ENCODE measurements around the gene DTYMK. TPM values are rescaled to one million over a fixed set of nuclear protein-coding genes. Genes with fewer than 3 reads are reported as not detected.

The DTYMK gene
- total RNA-seq, 6 donors from 2014 or later = 10.2 to 43.0 (median 19.6) TPM

DNA sequence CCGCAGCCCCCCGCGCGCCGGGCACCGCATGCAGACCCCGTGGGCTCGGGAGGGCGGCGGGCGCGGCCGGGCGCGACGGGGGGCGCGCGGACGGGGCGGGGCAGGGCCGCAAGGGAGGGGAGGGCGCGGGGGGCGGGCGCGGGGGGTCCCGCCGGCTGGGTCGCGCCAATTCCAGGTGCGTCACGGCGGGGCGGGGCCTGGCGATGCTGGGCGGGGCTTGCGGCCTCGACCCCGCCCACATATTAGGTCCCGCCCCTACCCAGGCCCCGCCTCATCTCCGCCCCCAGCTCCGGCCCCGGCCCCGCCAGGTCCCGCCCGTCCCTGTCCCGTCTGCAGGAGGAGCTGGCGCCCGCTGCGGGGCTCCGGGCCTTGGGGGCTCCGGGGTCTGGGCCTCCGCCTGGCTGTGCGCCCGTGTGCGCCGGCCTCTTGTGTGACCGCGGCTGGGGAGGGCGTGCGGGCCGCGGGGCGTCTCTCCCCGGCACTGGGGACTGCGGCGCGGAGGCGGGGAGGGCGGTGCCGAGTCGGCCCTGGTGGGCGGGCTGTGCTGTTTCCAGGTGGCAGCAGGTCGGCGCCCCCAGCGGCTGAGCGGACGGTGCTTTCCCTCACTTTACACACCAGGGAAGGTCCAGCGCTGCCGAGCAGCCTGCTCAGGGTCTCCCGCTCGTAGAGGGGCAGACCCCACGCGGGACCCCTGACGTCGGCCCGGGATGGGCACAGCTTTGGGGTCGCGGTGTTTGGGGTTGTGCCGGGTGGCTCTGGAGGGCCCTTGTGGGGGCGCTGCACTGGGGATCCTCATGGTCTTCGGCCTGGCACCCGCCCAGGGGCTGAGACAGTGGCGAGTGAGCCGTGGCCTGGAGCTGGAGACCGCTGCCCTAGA, 15.8 kb upstream of the DTYMK start:
- Histone ChIP-seq H3K4me3 (peak overlapping the region; percentile 81 to 98 (median 96)), H3K4me1 (peaks cover 11 to 26% (median 19%) of the 10 kb centered on the region in 4 donors), H3K9me3 (no peaks in the 10 kb centered on the region), H3K27ac (peak overlapping the region; percentile 87 to 95 (median 93)), H3K27me3 (no peaks in the 10 kb centered on the region), H3K36me3 (peaks cover 0 to 25% (median 16%) of the 10 kb centered on the region in 4 donors)
- DNase-seq (peak; percentile 89 to 96), ATAC-seq (ENCODE audit: low FRiP score in 2 of 2) (peak; percentile 94)
- WGBS, 2 donors = 0 to 3% methylated on average over 5 to 14 of the region's 98 CpGs
- TF ChIP-seq EP300 (IDR thresholded peaks at IDR 0.05) (no peak), POLR2A (IDR thresholded peaks at IDR 0.05) (no peak), POLR2AphosphoS5 (IDR thresholded peaks at IDR 0.05) (no peak)
- TF ChIP-seq, protein P1, sequence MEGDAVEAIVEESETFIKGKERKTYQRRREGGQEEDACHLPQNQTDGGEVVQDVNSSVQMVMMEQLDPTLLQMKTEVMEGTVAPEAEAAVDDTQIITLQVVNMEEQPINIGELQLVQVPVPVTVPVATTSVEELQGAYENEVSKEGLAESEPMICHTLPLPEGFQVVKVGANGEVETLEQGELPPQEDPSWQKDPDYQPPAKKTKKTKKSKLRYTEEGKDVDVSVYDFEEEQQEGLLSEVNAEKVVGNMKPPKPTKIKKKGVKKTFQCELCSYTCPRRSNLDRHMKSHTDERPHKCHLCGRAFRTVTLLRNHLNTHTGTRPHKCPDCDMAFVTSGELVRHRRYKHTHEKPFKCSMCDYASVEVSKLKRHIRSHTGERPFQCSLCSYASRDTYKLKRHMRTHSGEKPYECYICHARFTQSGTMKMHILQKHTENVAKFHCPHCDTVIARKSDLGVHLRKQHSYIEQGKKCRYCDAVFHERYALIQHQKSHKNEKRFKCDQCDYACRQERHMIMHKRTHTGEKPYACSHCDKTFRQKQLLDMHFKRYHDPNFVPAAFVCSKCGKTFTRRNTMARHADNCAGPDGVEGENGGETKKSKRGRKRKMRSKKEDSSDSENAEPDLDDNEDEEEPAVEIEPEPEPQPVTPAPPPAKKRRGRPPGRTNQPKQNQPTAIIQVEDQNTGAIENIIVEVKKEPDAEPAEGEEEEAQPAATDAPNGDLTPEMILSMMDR (IDR thresholded peaks at IDR 0.05) = peak; percentile 25 to 71 (median 47)

DNA sequence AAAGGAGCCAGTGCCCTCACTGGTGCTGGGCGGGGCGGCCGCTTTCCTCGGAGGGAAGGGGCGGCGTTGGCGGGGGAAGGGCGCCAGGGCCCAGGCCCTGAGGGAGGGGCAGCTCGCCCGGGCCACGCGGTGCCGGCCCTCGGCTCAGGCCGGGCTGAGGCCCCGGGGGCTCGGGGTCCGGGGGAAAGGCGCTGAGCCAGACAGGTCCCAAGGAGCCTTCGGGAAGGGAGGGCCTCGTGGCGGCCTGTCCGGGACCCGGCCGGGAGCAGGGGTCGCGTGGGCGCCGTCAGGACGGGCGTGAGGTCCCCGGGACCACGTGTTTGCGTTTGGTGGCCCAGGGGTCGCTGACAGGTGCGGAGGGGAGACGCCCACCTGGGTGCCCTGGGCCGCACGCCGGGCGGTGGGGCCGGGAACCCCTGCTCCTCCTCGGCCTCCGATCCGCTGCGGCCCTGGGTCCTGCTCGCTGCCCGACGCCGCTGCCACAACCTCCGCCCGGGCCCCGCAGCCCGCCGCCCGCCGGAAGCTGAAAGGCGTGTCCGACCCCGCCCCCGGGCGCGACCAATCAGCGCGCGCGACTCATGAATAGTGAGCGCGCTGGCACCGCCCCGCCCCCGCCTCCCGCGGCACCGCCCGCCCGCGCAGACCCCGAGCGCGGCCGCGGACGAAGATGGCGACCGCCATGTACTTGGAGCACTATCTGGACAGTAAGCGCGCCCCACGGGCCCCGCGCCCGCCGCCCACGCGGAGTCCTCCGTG, 15.0 kb upstream of the DTYMK start, which contains the start of gene ING5:
TSS of gene ING5 (plus strand) at position 641 of the 756 bp plus-strand sequence. CDS start at position 668, 27 bp downstream.
- peaks cover 11 to 26% (median 19%) of the 10 kb centered on the region in 4 donors for H3K4me1 ChIP-seq
- TF ChIP-seq, protein P1 (IDR thresholded peaks at IDR 0.05) = peak in 3 of 6 experiments; percentile 30 to 60 (median 54)
- TF ChIP-seq POLR2A (IDR thresholded peaks at IDR 0.05) (peak in 3 of 4 donors; percentile 35 to 88 (median 84)), EP300 (IDR thresholded peaks at IDR 0.05) (no peak), POLR2AphosphoS5 (IDR thresholded peaks at IDR 0.05) (peak; percentile 36 to 40)
- peak within 1 kb of the TSS; percentile 81 to 98 (median 96) for H3K4me3 ChIP-seq
- ATAC-seq (ENCODE audit: low FRiP score in 2 of 2) (peak; percentile 93 to 94), DNase-seq (peak; percentile 97 to 100)
- peaks cover 0 to 17% (median 11%) of the 10 kb centered on the region in 4 donors for H3K36me3 ChIP-seq
- H3K27me3 ChIP-seq = no peaks in the 10 kb centered on the region
- 0 to 2% methylated on average over 7 of the region's 96 CpGs for WGBS, 2 donors
- peak within 1 kb of the TSS; percentile 87 to 95 (median 93) for H3K27ac ChIP-seq
- no peaks in the 10 kb centered on the region for H3K9me3 ChIP-seq

- Histone ChIP-seq H3K4me3 (peak overlapping the region; percentile 81 to 97 (median 92)), H3K4me1 (peaks cover 11 to 26% (median 19%) of the 10 kb centered on the region in 4 donors), H3K9me3 (no peaks in the 10 kb centered on the region), H3K36me3 (peaks cover 0 to 12% (median 7%) of the 10 kb centered on the region in 4 donors), H3K27ac (peak overlapping the region; percentile 87 to 95 (median 93)), H3K27me3 (no peaks in the 10 kb centered on the region)
- TF ChIP-seq, protein P1 (IDR thresholded peaks at IDR 0.05) = peak in 3 of 6 experiments; percentile 36 to 63 (median 44)
- no peak for TF ChIP-seq POLR2A (IDR thresholded peaks at IDR 0.05)
- no peak for DNase-seq
- 0 to 2% methylated on average over 17 of the region's 17 CpGs for WGBS, 2 donors
- ATAC-seq (ENCODE audit: low FRiP score in 2 of 2) = no peak
Observed at GRCh38 chr2:241701149-241701398, 14.5 kb upstream of the DTYMK start.

DNA sequence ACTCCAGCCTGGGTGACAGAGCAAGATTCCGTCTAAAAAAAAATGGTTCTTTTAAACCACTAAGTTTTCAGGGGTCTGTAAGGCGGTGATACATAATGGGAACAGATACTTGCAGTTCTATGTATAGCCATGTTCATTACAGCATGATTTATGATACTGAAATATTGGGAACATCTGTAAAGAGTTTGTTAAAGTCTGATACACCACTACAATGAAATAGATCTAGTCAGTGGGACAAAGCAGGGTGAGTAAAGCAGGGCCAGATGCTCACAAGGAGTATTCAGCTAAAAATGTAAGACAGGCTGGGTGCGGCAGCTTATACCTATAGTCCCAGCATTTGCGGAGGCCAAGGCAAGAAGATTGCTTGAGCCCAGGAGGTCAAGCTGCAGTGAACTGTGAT, 9.0 kb upstream of the DTYMK start:
- peaks cover 0 to 34% (median 7%) of the 10 kb centered on the region in 4 donors for H3K36me3 ChIP-seq
- H3K4me3 ChIP-seq = no peak overlapping the region
- no peak for ATAC-seq (ENCODE audit: low FRiP score in 2 of 2)
- H3K9me3 ChIP-seq = no peaks in the 10 kb centered on the region
- 97 to 100% methylated on average over 4 of the region's 4 CpGs for WGBS, 2 donors
- no peak for DNase-seq
- TF ChIP-seq EP300 (IDR thresholded peaks at IDR 0.05) (no peak), POLR2A (IDR thresholded peaks at IDR 0.05) (no peak)
- peaks cover under 1 to 3% (median 2%) of the 10 kb centered on the region in 4 donors for H3K4me1 ChIP-seq
- no peak overlapping the region for H3K27ac ChIP-seq
- H3K27me3 ChIP-seq = no peaks in the 10 kb centered on the region

- DNase-seq (no peak), ATAC-seq (ENCODE audit: low FRiP score in 2 of 2) (no peak)
- Histone ChIP-seq H3K4me3 (no peak overlapping the region), H3K36me3 (peaks cover 0 to 42% (median 9%) of the 10 kb centered on the region in 4 donors), H3K4me1 (peaks cover 15 to 27% (median 18%) of the 10 kb centered on the region in 4 donors), H3K27me3 (no peaks in the 10 kb centered on the region), H3K27ac (no peak overlapping the region), H3K9me3 (no peaks in the 10 kb centered on the region)
- TF ChIP-seq EP300 (IDR thresholded peaks at IDR 0.05) = no peak
- TF ChIP-seq POLR2A (IDR thresholded peaks at IDR 0.05) = no peak
- TF ChIP-seq, protein P1 (IDR thresholded peaks at IDR 0.05) = no peak
- no peak for TF ChIP-seq POLR2AphosphoS5 (IDR thresholded peaks at IDR 0.05)
- 89 to 97% methylated on average over 6 of the region's 6 CpGs for WGBS, 2 donors
Observed at GRCh38 chr2:241692448-241692847, 5.8 kb upstream of the DTYMK start.

Data from upper lobe of left lung (tissue), 6 donors.